ENCODE measurements around the gene FLNC. TPM values are rescaled to one million over a fixed set of nuclear protein-coding genes. Genes with fewer than 3 reads are reported as not detected.

FLNC gene
- total and polyA plus RNA-seq, 2 donors from 2014 or later, result 2.8 to 12.2 TPM

- intact Hi-C loops (cut with DNase I), result no loop called here
- Histone ChIP-seq H3K9me3 (ENCODE audit: control insufficient read depth in 2 of 3, insufficient read depth in 1 of 3, low read length in 3 of 3) (no peaks in the 10 kb centered on the region), H3K4me3 (ENCODE audit: low read length in 3 of 3) (no peak overlapping the region), H3K27ac (ENCODE audit: low read depth in 2 of 2, low read length in 2 of 2) (no peak overlapping the region), H3K36me3 (ENCODE audit: control insufficient read depth in 2 of 3, insufficient read depth in 3 of 3, low read length in 3 of 3) (no peaks in the 10 kb centered on the region), H3K4me1 (ENCODE audit: control insufficient read depth in 2 of 3, insufficient read depth in 2 of 3, low read depth in 1 of 3, low read length in 3 of 3) (peaks cover 0 to 2% (median 0%) of the 10 kb centered on the region in 3 donors), H3K27me3 (ENCODE audit: control insufficient read depth, insufficient read depth, low read length) (no peaks in the 10 kb centered on the region), H3K9ac (ENCODE audit: low read length in 3 of 3) (no peak overlapping the region)
- FAIRE-seq (no peak), DNase-seq (peak in 2 of 5 donors; percentile 25 to 40)
- TF ChIP-seq CTCF (IDR thresholded peaks at IDR 0.05; ENCODE audit: borderline replicate concordance, extremely low read depth, insufficient read depth), result no peak
These were observed 48.3 kb downstream of the FLNC start for GRCh38 chr7:128878226-128879105.

- Histone ChIP-seq H3K4me1 (ENCODE audit: control insufficient read depth in 2 of 3, insufficient read depth in 2 of 3, low read depth in 1 of 3, low read length in 3 of 3) (peaks cover 0 to 2% (median 0%) of the 10 kb centered on the region in 3 donors), H3K36me3 (ENCODE audit: control insufficient read depth in 2 of 3, insufficient read depth in 3 of 3, low read length in 3 of 3) (no peaks in the 10 kb centered on the region), H3K4me3 (ENCODE audit: low read length in 3 of 3) (no peak overlapping the region), H3K27me3 (ENCODE audit: control insufficient read depth, insufficient read depth, low read length) (no peaks in the 10 kb centered on the region), H3K9me3 (ENCODE audit: control insufficient read depth in 2 of 3, insufficient read depth in 1 of 3, low read length in 3 of 3) (no peaks in the 10 kb centered on the region), H3K9ac (ENCODE audit: low read length in 3 of 3) (no peak overlapping the region), H3K27ac (ENCODE audit: low read depth in 2 of 2, low read length in 2 of 2) (no peak overlapping the region)
- DNase-seq (peak in 2 of 5 donors; percentile 48 to 74), FAIRE-seq (no peak)
- intact Hi-C loops (cut with DNase I), result no loop called here
- TF ChIP-seq CTCF (IDR thresholded peaks at IDR 0.05; ENCODE audit: borderline replicate concordance, extremely low read depth, insufficient read depth), result no peak
These were observed 49.3 kb downstream of the FLNC start for GRCh38 chr7:128879461-128879938.

GRCh38 chr7:128879939-128880746 lies 49.9 kb downstream of the FLNC start:
- Histone ChIP-seq H3K4me1 (ENCODE audit: control insufficient read depth in 2 of 3, insufficient read depth in 2 of 3, low read depth in 1 of 3, low read length in 3 of 3) (no peaks in the 10 kb centered on the region), H3K36me3 (ENCODE audit: control insufficient read depth in 2 of 3, insufficient read depth in 3 of 3, low read length in 3 of 3) (no peaks in the 10 kb centered on the region), H3K9ac (ENCODE audit: low read length in 3 of 3) (no peak overlapping the region), H3K27me3 (ENCODE audit: control insufficient read depth, insufficient read depth, low read length) (no peaks in the 10 kb centered on the region), H3K27ac (ENCODE audit: low read depth in 2 of 2, low read length in 2 of 2) (no peak overlapping the region), H3K4me3 (ENCODE audit: low read length in 3 of 3) (no peak overlapping the region), H3K9me3 (ENCODE audit: control insufficient read depth in 2 of 3, insufficient read depth in 1 of 3, low read length in 3 of 3) (no peaks in the 10 kb centered on the region)
- TF ChIP-seq CTCF (IDR thresholded peaks at IDR 0.05; ENCODE audit: borderline replicate concordance, extremely low read depth, insufficient read depth), result peak; percentile 48
- peak; percentile 69 to 82 (median 80) for DNase-seq
- FAIRE-seq, result no peak
- intact Hi-C loops (cut with DNase I), result no loop called here

All from kidney (tissue), 14 donors.